IPS-NIHi11 (cell line): Measurements from ENCODE around the gene COL5A1.

ENCODE experiments used
- DNase-seq: peaks from one replicate; pipeline ENCODE4 v3.0.0; 2012; ENCODE audit warnings: mixed read lengths, low spot score

COL5A1 gene

DNA sequence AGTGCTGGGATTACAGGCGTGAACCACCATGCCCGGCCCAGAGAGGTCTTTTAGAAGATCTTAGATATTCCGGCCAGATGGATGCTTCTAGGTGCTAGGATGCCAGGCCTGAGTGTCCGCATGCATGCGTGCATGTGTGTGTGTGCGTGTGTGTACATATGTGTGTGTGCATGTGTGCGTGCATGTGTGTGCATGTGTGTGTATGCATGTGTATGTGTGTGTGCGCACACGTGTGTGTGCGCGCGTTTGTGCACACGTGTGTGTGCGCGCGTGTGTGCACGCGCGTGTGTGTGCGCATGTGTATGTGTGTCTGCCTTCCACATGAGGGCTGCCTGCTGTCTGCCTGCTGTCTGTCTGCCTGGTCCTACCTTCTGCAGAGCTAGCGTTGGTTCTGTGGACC lies 151.0 kb downstream of the COL5A1 start:
- no peak for DNase-seq

GRCh38 chr9:134793288-134794188 lies 151.9 kb downstream of the COL5A1 start:
- DNase-seq = no peak

GRCh38 chr9:134794663-134795370 lies 153.2 kb downstream of the COL5A1 start:
- DNase-seq = no peak

DNA sequence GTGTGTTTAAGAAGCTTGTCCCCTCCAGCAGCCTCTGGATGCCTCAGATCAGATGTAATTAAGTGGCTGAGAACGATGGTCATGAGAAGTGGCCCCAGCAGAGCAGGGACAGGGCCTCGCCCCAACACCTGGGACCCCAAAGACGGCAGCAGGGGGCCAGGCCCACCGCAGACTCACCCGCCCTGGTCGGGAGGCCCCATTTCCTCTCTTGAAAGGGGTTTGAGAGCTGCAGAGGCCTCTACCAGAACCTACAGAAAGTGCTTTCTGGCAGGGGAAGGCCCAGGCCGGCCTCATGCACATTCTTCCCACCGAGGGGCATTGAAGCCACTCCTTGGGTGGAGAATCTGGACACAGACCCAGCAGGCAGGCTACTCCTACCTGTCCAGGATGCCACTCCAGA lies 153.8 kb downstream of the COL5A1 start:
- no peak for DNase-seq

DNA sequence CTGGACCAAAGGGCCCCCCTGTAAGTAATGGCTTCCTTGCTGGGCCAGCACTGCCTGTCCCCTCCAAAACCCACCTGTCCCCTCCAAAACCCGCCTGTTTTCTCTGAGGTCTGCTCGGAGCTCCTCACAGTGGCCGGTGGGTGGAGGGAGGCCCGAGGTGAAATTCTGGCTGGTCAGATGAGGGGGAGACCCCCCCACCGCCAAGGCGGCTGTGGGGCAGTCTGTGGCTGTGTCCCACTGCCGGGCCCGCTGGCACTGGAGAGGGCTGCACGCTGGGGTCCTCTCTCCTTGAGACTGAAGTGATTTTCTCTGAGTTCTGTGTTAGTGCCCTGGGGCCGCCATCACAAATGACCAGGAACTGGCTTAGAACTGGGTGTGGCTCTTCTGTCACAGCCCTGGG lies 155.3 kb downstream of the COL5A1 start:
- no peak for DNase-seq

DNA sequence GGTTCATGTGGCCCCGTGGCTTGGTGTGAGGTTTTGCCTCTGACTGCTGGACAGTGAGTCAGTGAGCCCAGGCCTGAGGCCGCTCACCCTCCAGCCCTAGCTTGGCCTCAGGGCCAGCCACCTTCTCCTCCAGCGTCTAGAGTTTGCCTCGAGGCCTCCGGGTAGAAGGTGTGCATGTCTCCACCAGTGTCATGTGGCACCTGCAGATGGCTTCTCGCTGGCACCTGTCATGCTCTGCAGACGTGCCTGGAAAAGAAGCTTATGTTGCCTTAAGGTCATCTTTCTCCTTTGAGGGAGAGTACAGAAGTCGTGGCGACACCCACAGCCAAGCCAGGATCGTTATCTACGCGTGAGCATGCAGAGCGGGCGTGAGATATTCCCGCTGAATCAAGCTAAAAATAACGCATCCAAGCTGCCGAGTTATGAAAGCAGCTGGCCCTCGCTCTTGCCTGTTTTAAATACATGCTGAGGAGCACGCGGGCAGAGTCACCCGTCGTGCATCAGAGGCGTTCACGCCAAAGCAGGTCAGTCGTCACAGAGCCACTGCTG lies 159.3 kb downstream of the COL5A1 start:
- DNase-seq = no peak

GRCh38 chr9:134802216-134802795 lies 160.7 kb downstream of the COL5A1 start:
- DNase-seq = no peak

DNA sequence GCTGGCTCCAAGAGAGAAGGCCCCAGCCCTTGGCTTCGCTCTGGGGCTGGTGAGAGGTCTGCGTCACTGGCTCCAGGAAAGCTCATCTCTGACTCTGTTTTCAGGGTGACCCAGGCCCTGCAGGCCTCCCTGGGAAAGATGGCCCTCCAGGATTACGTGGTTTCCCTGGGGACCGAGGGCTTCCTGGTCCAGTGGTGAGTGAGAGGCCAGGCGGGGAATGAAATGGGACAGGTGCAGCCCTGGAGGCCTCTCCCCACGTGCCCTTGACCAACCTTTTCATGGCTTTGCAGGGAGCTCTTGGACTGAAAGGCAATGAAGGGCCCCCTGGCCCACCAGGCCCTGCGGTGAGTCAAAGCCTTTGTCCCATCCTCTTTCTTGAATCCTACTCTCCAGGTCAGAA lies 163.3 kb downstream of the COL5A1 start:
- no peak for DNase-seq

- DNase-seq = no peak
These were observed 166.3 kb downstream of the COL5A1 start for GRCh38 chr9:134807716-134808446.

- no peak for DNase-seq
These were observed 166.8 kb downstream of the COL5A1 start for GRCh38 chr9:134808447-134808792.

DNA sequence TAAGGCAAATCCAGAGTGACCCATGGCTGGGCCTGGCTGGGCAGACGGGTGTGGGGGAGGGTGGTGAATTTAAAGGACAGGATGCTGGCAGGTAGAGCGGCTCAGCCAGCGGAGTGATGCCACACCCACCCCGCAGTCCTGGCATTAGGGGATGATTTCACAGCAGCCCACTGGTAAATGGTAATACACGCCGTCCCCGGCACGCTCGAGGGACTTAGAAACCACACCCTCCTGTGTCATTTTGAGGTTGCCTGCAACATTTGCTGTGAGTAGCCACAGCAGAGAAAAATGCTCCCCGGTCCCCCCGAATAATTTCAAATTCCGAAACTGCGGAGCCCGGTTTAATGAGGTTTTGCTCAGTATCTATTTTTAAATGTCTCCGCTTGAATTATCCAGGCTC lies 167.7 kb downstream of the COL5A1 start:
- DNase-seq = no peak

GRCh38 chr9:134809826-134810225 lies 168.2 kb downstream of the COL5A1 start:
- no peak for DNase-seq

DNA sequence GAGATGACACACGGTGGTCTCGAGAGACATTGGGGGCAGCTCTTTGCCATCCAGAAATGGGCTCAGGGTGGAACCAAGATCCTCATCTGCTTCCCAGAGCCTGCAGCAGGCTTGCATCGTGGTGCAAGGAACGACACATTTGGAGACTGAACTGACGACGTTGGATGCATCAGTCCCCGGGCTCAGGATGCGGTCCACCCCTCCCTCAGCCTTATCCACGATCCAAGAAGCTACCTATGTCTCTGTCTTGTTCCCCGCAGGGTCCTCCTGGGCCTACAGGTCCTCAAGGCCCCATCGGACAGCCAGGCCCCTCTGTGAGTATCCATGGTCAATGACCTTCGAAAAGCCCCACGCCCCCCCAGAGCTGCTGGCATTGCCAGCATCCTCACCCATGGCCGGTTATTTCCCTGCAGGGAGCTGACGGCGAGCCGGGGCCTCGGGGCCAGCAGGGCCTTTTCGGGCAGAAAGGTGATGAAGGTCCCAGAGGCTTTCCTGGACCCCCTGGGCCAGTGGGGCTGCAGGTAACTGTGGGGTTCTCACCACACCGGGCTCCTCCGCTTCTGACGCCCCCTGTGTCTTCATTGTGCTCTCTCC lies 169.6 kb downstream of the COL5A1 start:
- DNase-seq = peak; percentile 76

DNA sequence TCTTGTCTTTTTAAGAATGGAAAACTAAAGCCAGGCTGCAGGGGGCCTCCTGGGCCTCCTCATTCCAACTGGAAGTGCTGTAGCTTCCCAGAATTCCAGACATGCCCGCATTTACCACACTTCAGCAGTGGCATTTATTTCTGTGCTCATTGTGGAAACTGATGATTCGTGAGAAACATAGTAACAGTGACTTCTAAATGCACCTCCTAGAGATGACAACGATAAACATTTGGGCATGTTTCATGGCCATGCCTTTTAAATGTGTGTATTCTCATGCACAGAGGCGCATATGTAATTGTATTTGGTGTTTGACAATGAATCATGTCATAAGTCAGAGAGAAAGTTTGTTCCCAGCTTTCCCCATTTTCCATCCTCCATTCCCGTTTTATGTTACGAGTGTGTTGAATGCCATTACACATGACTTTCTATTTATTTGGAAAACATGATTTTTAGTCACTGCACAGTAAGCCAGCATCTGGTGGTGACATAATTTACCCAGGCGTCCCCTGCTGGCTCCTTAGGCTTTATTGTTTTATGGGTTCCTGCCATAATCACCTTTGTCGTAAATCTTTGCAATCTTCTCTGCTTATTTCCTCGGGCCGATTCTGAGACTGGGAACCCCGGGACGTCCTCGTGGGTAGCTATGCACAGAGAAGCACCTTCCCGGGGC lies 170.2 kb downstream of the COL5A1 start:
- no peak for DNase-seq

DNA sequence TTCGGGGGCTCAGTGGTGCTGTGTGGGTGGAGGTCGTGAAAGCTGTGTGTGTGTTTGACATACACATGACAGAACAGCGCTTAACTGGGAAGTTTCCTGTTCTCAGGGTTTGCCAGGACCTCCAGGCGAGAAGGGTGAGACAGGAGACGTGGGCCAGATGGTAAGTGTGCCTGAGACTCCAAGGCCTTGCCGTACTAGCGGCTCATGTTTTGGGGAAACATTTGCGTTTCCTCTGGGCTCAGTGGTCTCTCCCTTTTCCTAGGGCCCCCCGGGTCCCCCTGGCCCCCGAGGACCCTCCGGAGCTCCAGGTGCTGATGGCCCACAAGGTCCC lies 170.7 kb downstream of the COL5A1 start:
- DNase-seq = no peak

DNA sequence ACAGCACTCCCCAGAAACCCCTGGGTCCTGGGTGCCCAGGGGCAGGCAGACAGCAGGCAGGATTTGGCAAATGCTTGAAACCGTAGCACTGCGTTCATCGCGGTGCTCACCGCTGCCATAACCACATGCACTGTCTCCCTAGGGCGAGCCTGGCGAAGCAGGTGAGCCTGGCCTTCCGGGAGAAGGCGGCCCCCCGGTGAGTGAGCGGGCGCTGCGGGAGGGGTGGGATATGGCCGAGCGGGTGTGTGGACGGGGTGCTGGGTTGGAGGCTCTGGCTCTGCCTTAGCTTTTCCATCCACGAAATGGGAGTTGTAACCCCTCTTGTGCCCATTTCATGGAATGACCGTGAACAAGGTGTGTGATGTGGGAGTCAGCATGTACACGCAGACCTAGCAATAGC lies 172.2 kb downstream of the COL5A1 start:
- no peak for DNase-seq

DNA sequence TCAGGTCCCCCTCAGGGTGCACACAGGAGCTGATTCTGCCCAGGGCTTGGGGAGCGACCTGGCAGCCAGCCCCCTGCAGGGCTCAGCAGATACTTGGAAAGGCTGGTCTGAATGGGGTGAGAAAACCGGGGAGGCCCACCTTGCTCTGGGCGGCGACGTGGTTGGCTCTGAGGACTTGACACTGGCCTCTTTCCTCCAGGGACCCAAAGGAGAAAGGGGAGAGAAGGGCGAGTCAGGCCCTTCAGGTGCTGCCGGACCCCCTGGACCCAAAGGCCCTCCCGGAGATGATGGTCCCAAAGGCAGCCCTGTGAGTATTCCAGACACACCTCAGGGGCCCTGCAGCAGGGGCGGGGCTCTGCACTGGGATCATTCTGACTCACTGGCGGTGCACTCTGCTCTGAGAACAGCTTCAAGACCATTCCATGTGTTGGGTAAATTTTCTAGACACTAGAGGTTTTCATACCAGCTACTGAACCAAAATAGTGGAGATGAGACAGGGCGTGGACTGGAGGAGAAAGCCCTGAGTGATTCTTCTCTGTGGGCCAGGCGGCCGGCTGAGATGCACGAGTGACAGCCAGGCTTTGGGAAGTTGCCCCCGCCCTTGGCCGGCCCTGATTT lies 173.1 kb downstream of the COL5A1 start:
- DNase-seq = no peak

DNA sequence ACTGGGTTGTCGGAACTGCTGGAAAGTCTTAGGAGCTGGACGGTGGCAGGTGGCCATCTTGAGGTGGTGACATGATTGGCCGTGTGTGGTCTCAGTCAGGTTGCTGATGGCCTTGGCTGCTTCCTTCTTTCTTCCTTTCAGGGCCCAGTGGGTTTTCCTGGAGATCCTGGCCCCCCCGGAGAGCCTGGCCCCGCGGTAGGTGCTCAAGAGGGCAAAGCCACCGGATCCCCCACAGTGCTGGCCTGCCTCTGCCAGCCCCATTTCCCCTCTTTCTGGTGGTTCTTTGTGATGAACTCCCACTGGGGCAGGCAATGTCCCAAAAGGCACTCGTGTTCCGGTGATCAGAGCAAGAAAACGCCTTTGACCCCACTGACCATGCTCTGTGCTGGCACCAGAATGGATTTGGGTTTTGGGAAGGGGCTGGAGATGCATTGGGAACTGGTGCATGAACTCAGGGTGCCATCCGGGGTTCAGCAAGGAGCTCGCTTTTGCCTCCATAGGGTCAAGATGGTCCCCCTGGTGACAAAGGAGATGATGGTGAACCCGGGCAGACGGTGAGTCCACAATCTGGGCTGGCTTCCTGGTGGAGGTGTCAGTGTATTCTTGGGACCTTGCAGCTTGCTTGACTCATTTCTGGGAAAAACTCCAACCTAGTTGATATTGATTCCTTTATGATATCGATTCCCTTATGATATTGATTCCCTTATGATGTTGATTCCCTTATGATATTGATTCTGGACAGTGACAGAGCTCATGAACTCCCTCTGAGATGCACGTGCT lies 174.0 kb downstream of the COL5A1 start:
- no peak for DNase-seq

DNA sequence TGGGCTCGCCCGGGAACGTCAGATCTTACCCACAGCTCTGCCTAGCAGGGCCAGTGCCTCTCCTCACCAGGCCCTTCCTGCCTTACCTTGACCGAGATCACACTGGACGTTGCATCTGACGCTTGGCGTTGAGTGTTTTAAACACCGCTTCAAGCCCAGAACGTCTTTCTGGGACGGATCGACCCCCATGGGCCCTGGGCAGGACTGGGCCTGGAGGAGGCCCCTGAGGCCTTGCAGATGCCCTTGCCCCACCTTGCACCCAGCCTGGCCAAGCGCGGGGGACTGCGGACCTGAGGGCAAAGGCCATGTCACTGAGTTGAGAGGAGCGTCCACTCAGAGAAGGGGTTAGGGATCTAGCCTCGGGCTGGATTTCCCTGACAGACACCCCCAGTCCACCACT lies 174.7 kb downstream of the COL5A1 start:
- DNase-seq = no peak

DNA sequence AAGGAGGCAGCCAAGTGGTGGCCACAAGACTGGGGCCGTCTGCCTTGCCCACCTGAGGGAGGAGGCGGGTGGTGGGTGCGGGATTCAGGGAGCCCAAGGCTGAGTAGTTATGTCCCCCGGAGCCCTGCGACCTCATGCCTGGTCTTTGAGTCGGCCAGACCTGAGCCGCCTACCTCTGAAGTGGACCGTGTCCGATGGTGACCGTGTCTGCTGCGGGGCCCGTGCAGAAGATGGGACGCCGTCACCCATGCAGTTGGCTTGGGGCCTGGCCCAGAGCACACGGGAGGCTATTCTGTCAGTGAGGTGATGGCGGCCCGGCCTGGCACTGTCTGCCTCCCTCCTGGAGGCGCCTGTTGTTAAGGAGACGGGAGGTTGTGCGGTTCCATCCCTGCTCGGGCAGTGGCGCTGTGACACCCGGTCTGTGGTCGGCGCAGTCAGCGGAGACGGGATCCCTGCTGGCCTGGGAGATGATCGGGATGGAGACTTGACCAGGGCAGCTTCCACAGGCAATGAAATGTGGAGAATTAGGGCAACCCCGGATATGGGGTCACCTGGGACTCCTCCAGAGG lies 176.5 kb downstream of the COL5A1 start:
- no peak for DNase-seq
